HEK293 (cell line): ENCODE measurements around the gene RPL23.

Source experiments
- BCL11A ChIP-seq: fragments of 450-650 bp; formaldehyde crosslinking; IDR thresholded peaks from 2 replicates; pipeline ENCODE4 v1.5.1; 2016; ENCODE audit warnings: low read depth, missing biosample characterization, missing genetic modification characterization
- GLI2 ChIP-seq: fragments of 450-650 bp; formaldehyde crosslinking; IDR thresholded peaks from 2 replicates; pipeline ENCODE4; 2017; ENCODE audit warnings: missing biosample characterization, missing genetic modification characterization, low read depth, borderline replicate concordance
- YY1 ChIP-seq: fragments of 450-650 bp; formaldehyde crosslinking; IDR thresholded peaks from 2 replicates; pipeline ENCODE4 v1.5.1; 2018; ENCODE audit warnings: missing biosample characterization, missing genetic modification characterization
- YY2 ChIP-seq: fragments of 450-650 bp; formaldehyde crosslinking; IDR thresholded peaks from 2 replicates; pipeline ENCODE4 v1.5.1; 2016; ENCODE audit warnings: missing biosample characterization, missing genetic modification characterization
- ZBTB20 ChIP-seq: fragments of 450-650 bp; formaldehyde crosslinking; IDR thresholded peaks from 2 replicates; pipeline ENCODE4 v1.5.1; 2016; ENCODE audit warnings: missing biosample characterization, missing genetic modification characterization
- ZFP41 ChIP-seq: fragments of 450-650 bp; formaldehyde crosslinking; IDR thresholded peaks from 2 replicates; pipeline ENCODE4 v1.5.1; 2016; ENCODE audit warnings: missing biosample characterization, missing genetic modification characterization, borderline replicate concordance
- ZNF112 ChIP-seq: fragments of 450-650 bp; formaldehyde crosslinking; IDR thresholded peaks from 2 replicates; pipeline ENCODE4 v1.5.0; 2017; ENCODE audit warnings: missing biosample characterization, missing genetic modification characterization
- ZNF121 ChIP-seq: fragments of 450-650 bp; formaldehyde crosslinking; IDR thresholded peaks from 2 replicates; pipeline ENCODE4 v1.5.1; 2016; ENCODE audit warnings: missing biosample characterization, missing genetic modification characterization
- ZNF266 ChIP-seq: fragments of 450-650 bp; formaldehyde crosslinking; IDR thresholded peaks from 2 replicates; pipeline ENCODE4 v1.5.1; 2016; ENCODE audit warnings: missing biosample characterization, missing genetic modification characterization, low read depth
- ZNF362 ChIP-seq: fragments of 450-650 bp; formaldehyde crosslinking; IDR thresholded peaks from 2 replicates; pipeline ENCODE4 v1.5.1; 2016; ENCODE audit warnings: missing biosample characterization, missing genetic modification characterization
- ZNF391 ChIP-seq: fragments of 450-650 bp; formaldehyde crosslinking; IDR thresholded peaks from 2 replicates; pipeline ENCODE4 v1.5.1; 2016; ENCODE audit warnings: low read depth, missing biosample characterization, missing genetic modification characterization, borderline replicate concordance
- ZNF449 ChIP-seq: fragments of 450-650 bp; formaldehyde crosslinking; IDR thresholded peaks from 2 replicates; pipeline ENCODE4 v1.5.1; 2017; ENCODE audit warnings: missing biosample characterization, mild to moderate bottlenecking, missing genetic modification characterization, moderate library complexity
- ZNF501 ChIP-seq: fragments of 450-650 bp; formaldehyde crosslinking; IDR thresholded peaks from 2 replicates; pipeline ENCODE4 v1.5.1; 2016; ENCODE audit warnings: missing biosample characterization, missing genetic modification characterization
- ZNF510 ChIP-seq: fragments of 450-650 bp; formaldehyde crosslinking; IDR thresholded peaks from 2 replicates; pipeline ENCODE4 v1.5.1; 2018; ENCODE audit warnings: mild to moderate bottlenecking, missing genetic modification characterization, missing biosample characterization; ENCODE audit not compliant: insufficient replicate concordance
- ZNF521 ChIP-seq: fragments of 450-650 bp; formaldehyde crosslinking; IDR thresholded peaks from 2 replicates; pipeline ENCODE4 v1.5.1; 2017; ENCODE audit warnings: missing biosample characterization, mild to moderate bottlenecking, missing genetic modification characterization
- ZNF549 ChIP-seq: fragments of 450-650 bp; IDR thresholded peaks from 2 replicates; pipeline ENCODE4 v1.5.1; 2018; ENCODE audit warnings: missing biosample characterization, missing genetic modification characterization, mild to moderate bottlenecking, inconsistent platforms, moderate library complexity
- ZNF561 ChIP-seq: fragments of 450-650 bp; IDR thresholded peaks from 2 replicates; pipeline ENCODE4 v1.5.1; 2018; ENCODE audit warnings: missing biosample characterization, missing genetic modification characterization, borderline replicate concordance
- ZNF629 ChIP-seq: fragments of 450-650 bp; formaldehyde crosslinking; IDR thresholded peaks from 2 replicates; pipeline ENCODE4 v1.5.1; 2017; ENCODE audit warnings: missing biosample characterization, missing genetic modification characterization
- ZNF701 ChIP-seq: fragments of 450-650 bp; formaldehyde crosslinking; IDR thresholded peaks from 2 replicates; pipeline ENCODE4 v1.5.1; 2016; ENCODE audit warnings: missing biosample characterization, missing genetic modification characterization
- ZNF843 ChIP-seq: fragments of 450-650 bp; formaldehyde crosslinking; IDR thresholded peaks from 2 replicates; pipeline ENCODE4 v1.5.1; 2016; ENCODE audit warnings: missing biosample characterization, missing genetic modification characterization
- ZSCAN16 ChIP-seq: fragments of 450-650 bp; formaldehyde crosslinking; IDR thresholded peaks from 2 replicates; pipeline ENCODE4 v1.5.1; 2016; ENCODE audit warnings: missing biosample characterization, missing genetic modification characterization
- ZSCAN23 ChIP-seq: fragments of 450-650 bp; formaldehyde crosslinking; IDR thresholded peaks from 2 replicates; pipeline ENCODE4 v1.5.1; 2016; ENCODE audit warnings: missing biosample characterization, missing genetic modification characterization
- TF ChIP-seq, protein P1 (sequence below): fragments of 450-650 bp; formaldehyde crosslinking; IDR thresholded peaks from 2 replicates; pipeline ENCODE4 v1.5.1; 2016; ENCODE audit warnings: missing biosample characterization, missing genetic modification characterization
- TF ChIP-seq, protein P2 (sequence below): fragments of 450-650 bp; formaldehyde crosslinking; IDR thresholded peaks from 2 replicates; pipeline ENCODE4 v1.5.1; 2016; ENCODE audit warnings: missing biosample characterization, missing genetic modification characterization
- TF ChIP-seq, protein P3 (sequence below): fragments of 450-650 bp; formaldehyde crosslinking; IDR thresholded peaks from 2 replicates; pipeline ENCODE4 v1.5.1; 2016; ENCODE audit warnings: missing biosample characterization, missing genetic modification characterization, low read depth
- TF ChIP-seq, protein P4 (sequence below): sonication (generic); formaldehyde crosslinking; IDR thresholded peaks from 2 replicates; pipeline ENCODE4 v1.8.1; 2022; ENCODE audit warnings: mild to moderate bottlenecking, moderate library complexity, missing genetic modification reagents

Gene RPL23

DNA sequence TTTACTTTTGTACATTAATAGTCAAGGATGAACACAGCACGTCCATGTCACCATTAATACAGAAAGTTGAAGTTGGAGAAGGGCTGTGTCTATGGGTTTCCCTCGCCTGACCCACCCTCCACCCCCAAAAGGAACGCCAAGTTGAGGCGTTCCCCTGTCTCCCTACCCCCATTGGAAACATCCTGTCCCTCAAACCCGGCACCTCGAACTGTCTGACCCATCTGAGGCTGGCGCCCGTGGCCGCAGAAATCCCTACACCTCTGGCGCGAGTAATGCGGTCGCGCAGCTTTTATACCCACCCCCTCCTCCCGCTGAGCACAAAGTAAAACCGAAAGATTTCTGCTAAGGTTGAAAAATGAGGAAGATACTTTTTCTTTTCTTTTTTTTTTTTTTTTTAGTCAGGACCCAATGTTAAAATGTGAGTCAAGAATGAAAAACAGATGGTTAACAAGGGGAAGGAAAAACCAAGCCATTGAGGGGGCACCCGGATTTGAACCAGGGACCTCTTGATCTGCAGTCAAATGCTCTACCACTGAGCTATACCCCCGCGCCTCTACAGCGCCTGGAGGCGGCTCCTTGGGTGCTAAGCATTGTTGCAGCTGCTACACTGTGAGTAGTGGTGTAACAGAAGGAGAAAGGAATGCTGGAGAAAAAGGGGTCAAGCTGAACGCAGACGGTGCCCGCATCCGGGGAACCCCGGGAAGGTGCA lies 15.4 kb upstream of the RPL23 start (continued):
- TF ChIP-seq, protein P1, sequence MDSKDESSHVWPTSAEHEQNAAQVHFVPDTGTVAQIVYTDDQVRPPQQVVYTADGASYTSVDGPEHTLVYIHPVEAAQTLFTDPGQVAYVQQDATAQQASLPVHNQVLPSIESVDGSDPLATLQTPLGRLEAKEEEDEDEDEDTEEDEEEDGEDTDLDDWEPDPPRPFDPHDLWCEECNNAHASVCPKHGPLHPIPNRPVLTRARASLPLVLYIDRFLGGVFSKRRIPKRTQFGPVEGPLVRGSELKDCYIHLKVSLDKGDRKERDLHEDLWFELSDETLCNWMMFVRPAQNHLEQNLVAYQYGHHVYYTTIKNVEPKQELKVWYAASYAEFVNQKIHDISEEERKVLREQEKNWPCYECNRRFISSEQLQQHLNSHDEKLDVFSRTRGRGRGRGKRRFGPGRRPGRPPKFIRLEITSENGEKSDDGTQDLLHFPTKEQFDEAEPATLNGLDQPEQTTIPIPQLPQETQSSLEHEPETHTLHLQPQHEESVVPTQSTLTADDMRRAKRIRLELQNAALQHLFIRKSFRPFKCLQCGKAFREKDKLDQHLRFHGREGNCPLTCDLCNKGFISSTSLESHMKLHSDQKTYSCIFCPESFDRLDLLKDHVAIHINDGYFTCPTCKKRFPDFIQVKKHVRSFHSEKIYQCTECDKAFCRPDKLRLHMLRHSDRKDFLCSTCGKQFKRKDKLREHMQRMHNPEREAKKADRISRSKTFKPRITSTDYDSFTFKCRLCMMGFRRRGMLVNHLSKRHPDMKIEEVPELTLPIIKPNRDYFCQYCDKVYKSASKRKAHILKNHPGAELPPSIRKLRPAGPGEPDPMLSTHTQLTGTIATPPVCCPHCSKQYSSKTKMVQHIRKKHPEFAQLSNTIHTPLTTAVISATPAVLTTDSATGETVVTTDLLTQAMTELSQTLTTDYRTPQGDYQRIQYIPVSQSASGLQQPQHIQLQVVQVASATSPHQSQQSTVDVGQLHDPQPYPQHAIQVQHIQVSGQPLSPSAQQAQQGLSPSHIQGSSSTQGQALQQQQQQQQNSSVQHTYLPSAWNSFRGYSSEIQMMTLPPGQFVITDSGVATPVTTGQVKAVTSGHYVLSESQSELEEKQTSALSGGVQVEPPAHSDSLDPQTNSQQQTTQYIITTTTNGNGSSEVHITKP (tag by site-specific recombination): no peak
- TF ChIP-seq ZSCAN16 (tag by site-specific recombination): no peak
- no peak for TF ChIP-seq ZBTB20 (tag by site-specific recombination)
- peak; percentile 9 for TF ChIP-seq ZNF510 (tag by site-specific recombination)
- TF ChIP-seq YY2 (tag by site-specific recombination): peak; percentile 11; the same call in 1 of the 2 replicates
- TF ChIP-seq ZNF449: peak; percentile 47; the same call in 1 of the 2 replicates
- TF ChIP-seq, protein P2, sequence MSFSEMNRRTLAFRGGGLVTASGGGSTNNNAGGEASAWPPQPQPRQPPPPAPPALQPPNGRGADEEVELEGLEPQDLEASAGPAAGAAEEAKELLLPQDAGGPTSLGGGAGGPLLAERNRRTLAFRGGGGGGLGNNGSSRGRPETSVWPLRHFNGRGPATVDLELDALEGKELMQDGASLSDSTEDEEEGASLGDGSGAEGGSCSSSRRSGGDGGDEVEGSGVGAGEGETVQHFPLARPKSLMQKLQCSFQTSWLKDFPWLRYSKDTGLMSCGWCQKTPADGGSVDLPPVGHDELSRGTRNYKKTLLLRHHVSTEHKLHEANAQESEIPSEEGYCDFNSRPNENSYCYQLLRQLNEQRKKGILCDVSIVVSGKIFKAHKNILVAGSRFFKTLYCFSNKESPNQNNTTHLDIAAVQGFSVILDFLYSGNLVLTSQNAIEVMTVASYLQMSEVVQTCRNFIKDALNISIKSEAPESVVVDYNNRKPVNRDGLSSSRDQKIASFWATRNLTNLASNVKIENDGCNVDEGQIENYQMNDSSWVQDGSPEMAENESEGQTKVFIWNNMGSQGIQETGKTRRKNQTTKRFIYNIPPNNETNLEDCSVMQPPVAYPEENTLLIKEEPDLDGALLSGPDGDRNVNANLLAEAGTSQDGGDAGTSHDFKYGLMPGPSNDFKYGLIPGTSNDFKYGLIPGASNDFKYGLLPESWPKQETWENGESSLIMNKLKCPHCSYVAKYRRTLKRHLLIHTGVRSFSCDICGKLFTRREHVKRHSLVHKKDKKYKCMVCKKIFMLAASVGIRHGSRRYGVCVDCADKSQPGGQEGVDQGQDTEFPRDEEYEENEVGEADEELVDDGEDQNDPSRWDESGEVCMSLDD: no peak
- TF ChIP-seq ZNF112 (tag by site-specific recombination): no peak
- no peak for TF ChIP-seq ZNF521 (tag by site-specific recombination)
- 0 out of 2 replicates have a peak, but pooled peaks have one; percentile 12 for TF ChIP-seq ZSCAN23 (tag by site-specific recombination)
- no peak for TF ChIP-seq ZNF391 (tag by site-specific recombination)
- no peak for TF ChIP-seq ZNF266
- TF ChIP-seq YY1: 0 out of 2 replicates have a peak, but pooled peaks have one; percentile 9
- TF ChIP-seq ZFP41 (tag by site-specific recombination): no peak
- TF ChIP-seq BCL11A (tag by site-specific recombination): no peak
- TF ChIP-seq ZNF701: no peak
- TF ChIP-seq, protein P3, sequence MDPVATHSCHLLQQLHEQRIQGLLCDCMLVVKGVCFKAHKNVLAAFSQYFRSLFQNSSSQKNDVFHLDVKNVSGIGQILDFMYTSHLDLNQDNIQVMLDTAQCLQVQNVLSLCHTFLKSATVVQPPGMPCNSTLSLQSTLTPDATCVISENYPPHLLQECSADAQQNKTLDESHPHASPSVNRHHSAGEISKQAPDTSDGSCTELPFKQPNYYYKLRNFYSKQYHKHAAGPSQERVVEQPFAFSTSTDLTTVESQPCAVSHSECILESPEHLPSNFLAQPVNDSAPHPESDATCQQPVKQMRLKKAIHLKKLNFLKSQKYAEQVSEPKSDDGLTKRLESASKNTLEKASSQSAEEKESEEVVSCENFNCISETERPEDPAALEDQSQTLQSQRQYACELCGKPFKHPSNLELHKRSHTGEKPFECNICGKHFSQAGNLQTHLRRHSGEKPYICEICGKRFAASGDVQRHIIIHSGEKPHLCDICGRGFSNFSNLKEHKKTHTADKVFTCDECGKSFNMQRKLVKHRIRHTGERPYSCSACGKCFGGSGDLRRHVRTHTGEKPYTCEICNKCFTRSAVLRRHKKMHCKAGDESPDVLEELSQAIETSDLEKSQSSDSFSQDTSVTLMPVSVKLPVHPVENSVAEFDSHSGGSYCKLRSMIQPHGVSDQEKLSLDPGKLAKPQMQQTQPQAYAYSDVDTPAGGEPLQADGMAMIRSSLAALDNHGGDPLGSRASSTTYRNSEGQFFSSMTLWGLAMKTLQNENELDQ (tag by site-specific recombination): no peak
- TF ChIP-seq ZNF843 (tag by site-specific recombination): peak; percentile 51
- TF ChIP-seq ZNF501 (tag by site-specific recombination): peak; percentile 51; the same call in 1 of the 2 replicates
- no peak for TF ChIP-seq GLI2 (tag by site-specific recombination)
- TF ChIP-seq, protein P4, sequence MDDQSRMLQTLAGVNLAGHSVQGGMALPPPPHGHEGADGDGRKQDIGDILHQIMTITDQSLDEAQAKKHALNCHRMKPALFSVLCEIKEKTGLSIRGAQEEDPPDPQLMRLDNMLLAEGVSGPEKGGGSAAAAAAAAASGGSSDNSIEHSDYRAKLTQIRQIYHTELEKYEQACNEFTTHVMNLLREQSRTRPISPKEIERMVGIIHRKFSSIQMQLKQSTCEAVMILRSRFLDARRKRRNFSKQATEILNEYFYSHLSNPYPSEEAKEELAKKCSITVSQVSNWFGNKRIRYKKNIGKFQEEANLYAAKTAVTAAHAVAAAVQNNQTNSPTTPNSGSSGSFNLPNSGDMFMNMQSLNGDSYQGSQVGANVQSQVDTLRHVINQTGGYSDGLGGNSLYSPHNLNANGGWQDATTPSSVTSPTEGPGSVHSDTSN (CRISPR knock-in tag): no peak
- peak; percentile 70; the same call in 1 of the 2 replicates for TF ChIP-seq ZNF561
- peak; percentile 77 for TF ChIP-seq ZNF629 (tag by site-specific recombination)
- no peak for TF ChIP-seq ZNF549 (tag by site-specific recombination)
- no peak for TF ChIP-seq ZNF121 (tag by site-specific recombination)
- TF ChIP-seq ZNF362 (tag by site-specific recombination): peak; percentile 54; the same call in 1 of the 2 replicates
